Astrocyte (in vitro differentiated cells and primary cell): ENCODE data around the gene LILRA2. TPM values are rescaled to one million over a fixed set of nuclear protein-coding genes. Genes with fewer than 3 reads are reported as not detected.

Experiments used
- DNase-seq: peaks from one replicate; pipeline ENCODE4 v3.0.0-alpha.2; 2010; ENCODE audit warnings: low read depth
- FAIRE-seq: peaks from 2 replicates; lab custom pipeline; 2011; peaks lifted over from hg19 to GRCh38; lab: Jason Lieb, UNC
- H2AFZ ChIP-seq: 2 replicates; pipeline ENCODE4 v1.6.0; 2012; ENCODE audit warnings: low read depth, low read length, inconsistent platforms
- H3K27ac ChIP-seq: 2 replicates; pipeline ENCODE4 v1.5.1; 2011; ENCODE audit warnings: low read depth, low read length, inconsistent platforms
- H3K27me3 ChIP-seq: 2 replicates; pipeline ENCODE4 v1.6.0; 2011; ENCODE audit warnings: low read length, inconsistent platforms; ENCODE audit not compliant: insufficient read depth
- H3K36me3 ChIP-seq: 2 replicates; pipeline ENCODE4 v1.5.1; 2011; ENCODE audit warnings: low read length, inconsistent platforms; ENCODE audit not compliant: insufficient read depth
- H3K4me1 ChIP-seq: 2 replicates; pipeline ENCODE4 v1.5.1; 2011; ENCODE audit warnings: low read length, inconsistent platforms; ENCODE audit not compliant: insufficient read depth
- H3K4me2 ChIP-seq: 2 replicates; pipeline ENCODE4 v1.6.0; 2012; ENCODE audit warnings: low read length, inconsistent platforms
- H3K4me3 ChIP-seq: 2 replicates; pipeline ENCODE4 v1.5.1; 2011; ENCODE audit warnings: low read depth, mild to moderate bottlenecking, low read length, inconsistent platforms; ENCODE audit not compliant: insufficient read depth
- H3K79me2 ChIP-seq: 2 replicates; pipeline ENCODE4 v1.6.0; 2012; ENCODE audit warnings: mild to moderate bottlenecking, low read length, inconsistent platforms; ENCODE audit not compliant: insufficient read depth
- H3K9ac ChIP-seq: 2 replicates; pipeline ENCODE4 v1.6.0; 2012; ENCODE audit warnings: mild to moderate bottlenecking, low read length, inconsistent platforms
- H3K9me3 ChIP-seq: 2 replicates; pipeline ENCODE4 v1.5.1; 2012; ENCODE audit warnings: low read depth, mild to moderate bottlenecking, low read length, inconsistent platforms; ENCODE audit not compliant: insufficient read depth
- H4K20me1 ChIP-seq: 2 replicates; pipeline ENCODE4 v1.6.0; 2012; ENCODE audit warnings: low read length, inconsistent platforms; ENCODE audit not compliant: insufficient read depth
- H3K27ac Mint-ChIP-seq: one replicate; pipeline ENCODE4 v1.8.0; 2021; ENCODE audit warnings: mild to moderate bottlenecking, mixed read lengths; ENCODE audit not compliant: unreplicated experiment
- H3K27me3 Mint-ChIP-seq: one replicate; pipeline ENCODE4 v1.8.0; 2021; ENCODE audit warnings: low read depth, mixed read lengths; ENCODE audit not compliant: unreplicated experiment
- H3K36me3 Mint-ChIP-seq: one replicate; pipeline ENCODE4 v1.8.0; 2021; ENCODE audit warnings: low read depth, mixed read lengths; ENCODE audit not compliant: unreplicated experiment
- H3K4me1 Mint-ChIP-seq: one replicate; pipeline ENCODE4 v1.8.0; 2021; ENCODE audit warnings: low read depth, mixed read lengths; ENCODE audit not compliant: unreplicated experiment
- H3K4me3 Mint-ChIP-seq: one replicate; pipeline ENCODE4 v1.8.0; 2021; ENCODE audit warnings: mild to moderate bottlenecking, moderate library complexity, mixed read lengths; ENCODE audit not compliant: unreplicated experiment
- H3K9me3 Mint-ChIP-seq: one replicate; pipeline ENCODE4 v1.8.0; 2021; ENCODE audit warnings: mild to moderate bottlenecking, mixed read lengths; ENCODE audit not compliant: unreplicated experiment
- CTCF ChIP-seq: IDR thresholded peaks from 2 replicates; pipeline ENCODE4 v1.5.1; 2011; ENCODE audit warnings: low read depth, mild to moderate bottlenecking, inconsistent platforms, low read length, moderate library complexity; ENCODE audit not compliant: insufficient read depth
- EZH2 ChIP-seq: IDR thresholded peaks from 2 replicates; pipeline ENCODE4 v1.6.1; 2012; ENCODE audit warnings: mild to moderate bottlenecking, low read length, inconsistent platforms; ENCODE audit not compliant: insufficient read depth
- total RNA-seq: library from RNA; stranded (reverse); gene quantifications from 2 replicates; pipeline ENCODE4 v1.2.1, GENCODE V29; 2021

The LILRA2 gene
- total RNA-seq, 1 donor from 2014 or later = not detected

GRCh38 chr19:54534156-54534555 lies 39.4 kb upstream of the LILRA2 start:
- TF ChIP-seq CTCF = no peak
- no peak for TF ChIP-seq EZH2
- no peak overlapping the region for H3K27ac Mint-ChIP-seq

GRCh38 chr19:54535601-54536000 lies 38.0 kb upstream of the LILRA2 start:
- Histone ChIP-seq H3K27me3 (no peaks in the 10 kb centered on the region), H3K4me2 (no peak overlapping the region), H4K20me1 (no peaks in the 10 kb centered on the region), H3K9me3 (peaks cover 6% of the 10 kb centered on the region), H3K4me3 (no peak overlapping the region), H3K4me1 (no peaks in the 10 kb centered on the region), H3K9ac (no peak overlapping the region), H2AFZ (no peak overlapping the region), H3K79me2 (no peaks in the 10 kb centered on the region), H3K36me3 (no peaks in the 10 kb centered on the region), H3K27ac (no peak overlapping the region)
- Mint-ChIP-seq H3K9me3 (peaks cover 24% of the 10 kb centered on the region), H3K27ac (no peak overlapping the region), H3K27me3 (no peaks in the 10 kb centered on the region), H3K4me1 (no peaks in the 10 kb centered on the region), H3K36me3 (no peaks in the 10 kb centered on the region), H3K4me3 (no peak overlapping the region)
- TF ChIP-seq CTCF (no peak), EZH2 (no peak)
- DNase-seq = no peak
- FAIRE-seq = no peak

More at GRCh38 chr19:54534156-54534555, 39.4 kb upstream of the LILRA2 start:
- H4K20me1 ChIP-seq = no peaks in the 10 kb centered on the region
- no peak for FAIRE-seq
- H3K27me3 ChIP-seq = no peaks in the 10 kb centered on the region
- peaks cover 24% of the 10 kb centered on the region for H3K9me3 Mint-ChIP-seq
- H3K4me3 ChIP-seq = no peak overlapping the region
- H3K27me3 Mint-ChIP-seq = no peaks in the 10 kb centered on the region
- no peaks in the 10 kb centered on the region for H3K4me1 Mint-ChIP-seq
- no peaks in the 10 kb centered on the region for H3K36me3 Mint-ChIP-seq
- no peak overlapping the region for H3K9ac ChIP-seq
- H3K4me2 ChIP-seq = no peak overlapping the region
- no peak overlapping the region for H3K27ac ChIP-seq
- peaks cover 6% of the 10 kb centered on the region for H3K9me3 ChIP-seq
- no peaks in the 10 kb centered on the region for H3K79me2 ChIP-seq
- no peaks in the 10 kb centered on the region for H3K36me3 ChIP-seq
- no peaks in the 10 kb centered on the region for H3K4me1 ChIP-seq
- no peak for DNase-seq
- H3K4me3 Mint-ChIP-seq = no peak overlapping the region
- no peak overlapping the region for H2AFZ ChIP-seq

GRCh38 chr19:54536956-54537355 lies 36.6 kb upstream of the LILRA2 start:
- Histone ChIP-seq H3K9me3 (peaks cover 10% of the 10 kb centered on the region), H3K27me3 (no peaks in the 10 kb centered on the region), H3K4me2 (no peak overlapping the region), H3K4me3 (no peak overlapping the region), H3K79me2 (no peaks in the 10 kb centered on the region), H4K20me1 (no peaks in the 10 kb centered on the region), H3K36me3 (no peaks in the 10 kb centered on the region), H3K4me1 (no peaks in the 10 kb centered on the region), H3K27ac (no peak overlapping the region), H3K9ac (no peak overlapping the region), H2AFZ (no peak overlapping the region)
- no peak overlapping the region for H3K4me3 Mint-ChIP-seq
- no peaks in the 10 kb centered on the region for H3K36me3 Mint-ChIP-seq
- H3K9me3 Mint-ChIP-seq = peaks cover 30% of the 10 kb centered on the region
- TF ChIP-seq EZH2 (no peak), CTCF (no peak)
- no peak for DNase-seq
- FAIRE-seq = no peak
- H3K27me3 Mint-ChIP-seq = no peaks in the 10 kb centered on the region
- H3K4me1 Mint-ChIP-seq = no peaks in the 10 kb centered on the region
- H3K27ac Mint-ChIP-seq = no peak overlapping the region
